Measurements from ENCODE around the gene ALKBH7. TPM values are rescaled to one million over a fixed set of nuclear protein-coding genes. Genes with fewer than 3 reads are reported as not detected.

The ALKBH7 gene
- polyA plus RNA-seq, 1 of the 3 experiments (the other 2 are of a cell fraction), result 46.0 TPM

DNA sequence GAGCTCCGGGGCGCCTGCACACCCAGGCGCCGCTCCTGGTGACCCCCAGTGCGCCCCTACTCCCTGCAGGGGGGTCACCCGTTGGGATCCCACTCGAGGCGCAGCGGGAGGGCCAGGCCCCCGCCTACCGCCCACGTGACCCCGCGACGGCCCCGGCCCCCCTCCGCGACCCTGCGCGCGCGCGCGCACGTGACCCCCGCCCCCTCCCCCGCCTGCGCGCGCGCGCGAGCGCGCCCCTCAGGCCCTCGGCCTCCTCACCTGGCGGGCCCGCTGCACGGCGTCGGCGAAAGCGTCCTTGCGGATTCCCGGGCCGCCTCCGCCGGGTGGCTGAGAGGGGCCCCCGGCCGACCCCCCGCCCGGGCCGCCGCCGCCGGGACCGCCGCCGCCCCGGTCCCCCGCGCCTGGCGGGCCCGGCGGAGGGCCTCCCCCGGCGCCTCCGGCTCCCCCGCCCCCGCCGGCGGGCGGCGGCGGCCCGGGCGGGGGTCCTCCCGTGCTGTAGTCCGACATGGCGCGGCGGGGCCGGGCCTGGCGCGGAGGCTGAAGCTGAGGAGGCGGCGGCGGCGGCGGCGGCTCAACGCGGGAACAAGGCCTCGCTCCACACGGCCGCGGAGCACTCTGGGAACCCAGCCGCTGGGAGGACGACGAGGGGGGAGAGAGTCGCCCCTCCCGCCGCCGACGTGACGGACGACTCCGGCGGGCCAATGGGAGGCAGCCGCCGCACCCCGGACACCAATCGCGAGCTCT, 51.8 kb downstream of the ALKBH7 start, which contains the start of gene KHSRP (continued):
- TF ChIP-seq, protein P1, sequence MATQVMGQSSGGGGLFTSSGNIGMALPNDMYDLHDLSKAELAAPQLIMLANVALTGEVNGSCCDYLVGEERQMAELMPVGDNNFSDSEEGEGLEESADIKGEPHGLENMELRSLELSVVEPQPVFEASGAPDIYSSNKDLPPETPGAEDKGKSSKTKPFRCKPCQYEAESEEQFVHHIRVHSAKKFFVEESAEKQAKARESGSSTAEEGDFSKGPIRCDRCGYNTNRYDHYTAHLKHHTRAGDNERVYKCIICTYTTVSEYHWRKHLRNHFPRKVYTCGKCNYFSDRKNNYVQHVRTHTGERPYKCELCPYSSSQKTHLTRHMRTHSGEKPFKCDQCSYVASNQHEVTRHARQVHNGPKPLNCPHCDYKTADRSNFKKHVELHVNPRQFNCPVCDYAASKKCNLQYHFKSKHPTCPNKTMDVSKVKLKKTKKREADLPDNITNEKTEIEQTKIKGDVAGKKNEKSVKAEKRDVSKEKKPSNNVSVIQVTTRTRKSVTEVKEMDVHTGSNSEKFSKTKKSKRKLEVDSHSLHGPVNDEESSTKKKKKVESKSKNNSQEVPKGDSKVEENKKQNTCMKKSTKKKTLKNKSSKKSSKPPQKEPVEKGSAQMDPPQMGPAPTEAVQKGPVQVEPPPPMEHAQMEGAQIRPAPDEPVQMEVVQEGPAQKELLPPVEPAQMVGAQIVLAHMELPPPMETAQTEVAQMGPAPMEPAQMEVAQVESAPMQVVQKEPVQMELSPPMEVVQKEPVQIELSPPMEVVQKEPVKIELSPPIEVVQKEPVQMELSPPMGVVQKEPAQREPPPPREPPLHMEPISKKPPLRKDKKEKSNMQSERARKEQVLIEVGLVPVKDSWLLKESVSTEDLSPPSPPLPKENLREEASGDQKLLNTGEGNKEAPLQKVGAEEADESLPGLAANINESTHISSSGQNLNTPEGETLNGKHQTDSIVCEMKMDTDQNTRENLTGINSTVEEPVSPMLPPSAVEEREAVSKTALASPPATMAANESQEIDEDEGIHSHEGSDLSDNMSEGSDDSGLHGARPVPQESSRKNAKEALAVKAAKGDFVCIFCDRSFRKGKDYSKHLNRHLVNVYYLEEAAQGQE (IDR thresholded peaks at IDR 0.05; ENCODE audit: low read depth, low read length), result no peak
- TF ChIP-seq RFX5 (IDR thresholded peaks at IDR 0.05; ENCODE audit: low read length), result peak; percentile 72; the same call in 1 of the 2 replicates
- no peak for TF ChIP-seq FOXM1 (IDR thresholded peaks at IDR 0.05; ENCODE audit: low read depth)
- no peak for TF ChIP-seq CHD2 (IDR thresholded peaks at IDR 0.05; ENCODE audit: low read length, partially characterized antibody)
- no peak for TF ChIP-seq SIN3A (IDR thresholded peaks at IDR 0.05; ENCODE audit: borderline replicate concordance, low read depth, low read length)
- TF ChIP-seq SMC3 (IDR thresholded peaks at IDR 0.05; ENCODE audit: low read depth, low read length), result no peak
- TF ChIP-seq NRF1 (IDR thresholded peaks at IDR 0.05; ENCODE audit: low read depth, low read length), result no peak
- TF ChIP-seq, protein P2, sequence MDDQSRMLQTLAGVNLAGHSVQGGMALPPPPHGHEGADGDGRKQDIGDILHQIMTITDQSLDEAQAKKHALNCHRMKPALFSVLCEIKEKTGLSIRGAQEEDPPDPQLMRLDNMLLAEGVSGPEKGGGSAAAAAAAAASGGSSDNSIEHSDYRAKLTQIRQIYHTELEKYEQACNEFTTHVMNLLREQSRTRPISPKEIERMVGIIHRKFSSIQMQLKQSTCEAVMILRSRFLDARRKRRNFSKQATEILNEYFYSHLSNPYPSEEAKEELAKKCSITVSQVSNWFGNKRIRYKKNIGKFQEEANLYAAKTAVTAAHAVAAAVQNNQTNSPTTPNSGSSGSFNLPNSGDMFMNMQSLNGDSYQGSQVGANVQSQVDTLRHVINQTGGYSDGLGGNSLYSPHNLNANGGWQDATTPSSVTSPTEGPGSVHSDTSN (IDR thresholded peaks at IDR 0.05), result no peak
- no peak for TF ChIP-seq YY1 (IDR thresholded peaks at IDR 0.05; ENCODE audit: low read depth)
- TF ChIP-seq FOXJ3 (CRISPR knock-in tag; IDR thresholded peaks at IDR 0.05), result no peak
- no peak for TF ChIP-seq FOSL2 (IDR thresholded peaks at IDR 0.05; ENCODE audit: borderline replicate concordance, low read depth)
- no peak; the same call in 1 of the 2 replicates for TF ChIP-seq ELF1 (IDR thresholded peaks at IDR 0.05)
- no peak for TF ChIP-seq RAD21 (IDR thresholded peaks at IDR 0.05; ENCODE audit: low read length)
- TF ChIP-seq, protein P3, sequence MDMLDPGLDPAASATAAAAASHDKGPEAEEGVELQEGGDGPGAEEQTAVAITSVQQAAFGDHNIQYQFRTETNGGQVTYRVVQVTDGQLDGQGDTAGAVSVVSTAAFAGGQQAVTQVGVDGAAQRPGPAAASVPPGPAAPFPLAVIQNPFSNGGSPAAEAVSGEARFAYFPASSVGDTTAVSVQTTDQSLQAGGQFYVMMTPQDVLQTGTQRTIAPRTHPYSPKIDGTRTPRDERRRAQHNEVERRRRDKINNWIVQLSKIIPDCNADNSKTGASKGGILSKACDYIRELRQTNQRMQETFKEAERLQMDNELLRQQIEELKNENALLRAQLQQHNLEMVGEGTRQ (IDR thresholded peaks at IDR 0.05; ENCODE audit: borderline replicate concordance, low read depth, low read length), result no peak; the same call in 1 of the 2 replicates
- TF ChIP-seq MEF2A (IDR thresholded peaks at IDR 0.05; ENCODE audit: borderline replicate concordance, low read depth), result no peak
- TF ChIP-seq, protein P4, sequence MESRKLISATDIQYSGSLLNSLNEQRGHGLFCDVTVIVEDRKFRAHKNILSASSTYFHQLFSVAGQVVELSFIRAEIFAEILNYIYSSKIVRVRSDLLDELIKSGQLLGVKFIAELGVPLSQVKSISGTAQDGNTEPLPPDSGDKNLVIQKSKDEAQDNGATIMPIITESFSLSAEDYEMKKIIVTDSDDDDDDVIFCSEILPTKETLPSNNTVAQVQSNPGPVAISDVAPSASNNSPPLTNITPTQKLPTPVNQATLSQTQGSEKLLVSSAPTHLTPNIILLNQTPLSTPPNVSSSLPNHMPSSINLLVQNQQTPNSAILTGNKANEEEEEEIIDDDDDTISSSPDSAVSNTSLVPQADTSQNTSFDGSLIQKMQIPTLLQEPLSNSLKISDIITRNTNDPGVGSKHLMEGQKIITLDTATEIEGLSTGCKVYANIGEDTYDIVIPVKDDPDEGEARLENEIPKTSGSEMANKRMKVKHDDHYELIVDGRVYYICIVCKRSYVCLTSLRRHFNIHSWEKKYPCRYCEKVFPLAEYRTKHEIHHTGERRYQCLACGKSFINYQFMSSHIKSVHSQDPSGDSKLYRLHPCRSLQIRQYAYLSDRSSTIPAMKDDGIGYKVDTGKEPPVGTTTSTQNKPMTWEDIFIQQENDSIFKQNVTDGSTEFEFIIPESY (IDR thresholded peaks at IDR 0.05; ENCODE audit: borderline replicate concordance, low read depth), result no peak
- no peak for TF ChIP-seq GABPA (IDR thresholded peaks at IDR 0.05; ENCODE audit: low read depth)
- peak; percentile 30; the same call in 1 of the 2 replicates for TF ChIP-seq MXI1 (IDR thresholded peaks at IDR 0.05; ENCODE audit: low read depth, low read length)
- TF ChIP-seq JUND (IDR thresholded peaks at IDR 0.05), result no peak
- TF ChIP-seq, protein P5, sequence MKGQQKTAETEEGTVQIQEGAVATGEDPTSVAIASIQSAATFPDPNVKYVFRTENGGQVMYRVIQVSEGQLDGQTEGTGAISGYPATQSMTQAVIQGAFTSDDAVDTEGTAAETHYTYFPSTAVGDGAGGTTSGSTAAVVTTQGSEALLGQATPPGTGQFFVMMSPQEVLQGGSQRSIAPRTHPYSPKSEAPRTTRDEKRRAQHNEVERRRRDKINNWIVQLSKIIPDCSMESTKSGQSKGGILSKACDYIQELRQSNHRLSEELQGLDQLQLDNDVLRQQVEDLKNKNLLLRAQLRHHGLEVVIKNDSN (IDR thresholded peaks at IDR 0.05; ENCODE audit: borderline replicate concordance, low read depth), result peak; percentile 76
- TF ChIP-seq RXRA (IDR thresholded peaks at IDR 0.05; ENCODE audit: borderline replicate concordance, low read depth), result no peak
